HepG2 (cell line): ENCODE results near the gene CACNA1D. TPM values are rescaled to one million over a fixed set of nuclear protein-coding genes. Genes with fewer than 3 reads are reported as not detected.

Experiments used
- CBX5 ChIP-seq: sonication (generic); formaldehyde crosslinking; IDR thresholded peaks from 2 replicates; pipeline ENCODE4 v1.4.0; 2020; ENCODE audit warnings: missing genetic modification reagents, borderline replicate concordance
- ETV5 ChIP-seq: IDR thresholded peaks from 2 replicates; pipeline ENCODE4 v1.6.1; 2018; ENCODE audit warnings: missing biosample characterization, missing genetic modification reagents, inconsistent platforms, borderline replicate concordance
- GFI1 ChIP-seq: sonication (generic); formaldehyde crosslinking; IDR thresholded peaks from 2 replicates; pipeline ENCODE4 v1.5.0; 2020; ENCODE audit warnings: missing genetic modification reagents, mild to moderate bottlenecking, borderline replicate concordance
- GMEB2 ChIP-seq: IDR thresholded peaks from 2 replicates; pipeline ENCODE4 v1.6.1; 2016; ENCODE audit warnings: missing biosample characterization, missing genetic modification reagents, low read depth
- HCFC1 ChIP-seq: fragments of 150-350 bp; IDR thresholded peaks from 2 replicates; pipeline ENCODE4 v1.6.1; 2014; ENCODE audit warnings: low read depth, low read length
- KDM1A ChIP-seq: IDR thresholded peaks from 2 replicates; pipeline ENCODE4 v1.6.1; 2016; ENCODE audit warnings: missing compliant biosample characterization
- KDM4B ChIP-seq: sonication (generic); formaldehyde crosslinking; IDR thresholded peaks from 2 replicates; pipeline ENCODE4 v1.4.0; 2020; ENCODE audit warnings: missing genetic modification reagents
- MED13 ChIP-seq: sonication (generic); formaldehyde crosslinking; IDR thresholded peaks from 2 replicates; pipeline ENCODE4 v1.5.0; 2020; ENCODE audit warnings: missing genetic modification reagents
- PHF20 ChIP-seq: sonication (generic); formaldehyde crosslinking; IDR thresholded peaks from 2 replicates; pipeline ENCODE4 v1.5.0; 2020; ENCODE audit warnings: mild to moderate bottlenecking, missing genetic modification reagents
- PHF8 ChIP-seq: sonication (generic); formaldehyde crosslinking; IDR thresholded peaks from 2 replicates; pipeline ENCODE4 v1.5.0; 2020; ENCODE audit warnings: missing genetic modification reagents
- SALL2 ChIP-seq: sonication (generic); formaldehyde crosslinking; IDR thresholded peaks from 2 replicates; pipeline ENCODE4 v1.8.1; 2023; ENCODE audit warnings: mild to moderate bottlenecking, missing genetic modification reagents, inconsistent platforms
- SMARCC2 ChIP-seq: fragments of 450-650 bp; IDR thresholded peaks from 2 replicates; pipeline ENCODE4 v1.6.1; 2017; ENCODE audit warnings: antibody characterized with exemption, mild to moderate bottlenecking
- SOX13 ChIP-seq, 3 experiments: fragments of 450-650 bp in 1 of 3; sonication (generic) in 1 of 3; formaldehyde crosslinking in 1 of 3; IDR thresholded peaks in 2 of 3; conservative IDR thresholded peaks in 1 of 3; 2 replicates each; pipeline versions ENCODE4 v1.5.0 to v1.6.1; 2016 to 2020; ENCODE audit warnings: antibody characterized with exemption in 1 of 3, mild to moderate bottlenecking in 1 of 3, missing compliant biosample characterization in 1 of 3, missing genetic modification reagents in 1 of 3, moderate library complexity in 1 of 3
- TCF7 ChIP-seq: sonication (generic); IDR thresholded peaks from 2 replicates; pipeline ENCODE4 v1.6.1; 2016; ENCODE audit warnings: antibody characterized with exemption, low read depth
- ZFP1 ChIP-seq: IDR thresholded peaks from 2 replicates; pipeline ENCODE4 v1.6.1; 2016
- polyA plus RNA-seq, 8 experiments: library from polyadenylated mRNA; depleted of rRNA in 3 of 8; stranded (reverse) in 7 of 8; unstranded in 1 of 8; fragments of >200 nt; fragmentation: Illumina TruSeq in 4 of 8; extraction: Trizol in 4 of 8; gene quantifications; 2 replicates each; pipeline versions ENCODE4 v1.2.1 to v1.2.3, GENCODE V29; 2011 to 2016; ENCODE audit warnings: low read depth in 4 of 8, missing spikeins in 1 of 8, mixed read lengths in 1 of 8; ENCODE audit not compliant: insufficient read depth in 1 of 8
- total RNA-seq, 5 experiments: library from RNA; depleted of rRNA; stranded (reverse); fragments of >200 nt; fragmentation: Illumina TruSeq; extraction: Trizol; gene quantifications; 2 replicates each; pipeline ENCODE4 v1.2.3, GENCODE V29; 2016; ENCODE audit warnings: low read depth in 1 of 5
- TF ChIP-seq, protein P1 (sequence below): sonication (generic); formaldehyde crosslinking; IDR thresholded peaks from 2 replicates; pipeline ENCODE4 v1.8.0; 2022; ENCODE audit warnings: mild to moderate bottlenecking, missing genetic modification reagents; ENCODE audit not compliant: insufficient replicate concordance
- TF ChIP-seq, protein P2 (sequence below): sonication (generic); formaldehyde crosslinking; IDR thresholded peaks from 2 replicates; pipeline ENCODE4 v1.4.0; 2020; ENCODE audit warnings: missing genetic modification reagents, borderline replicate concordance
- TF ChIP-seq, protein P3 (sequence below): sonication (generic); formaldehyde crosslinking; IDR thresholded peaks from 2 replicates; pipeline ENCODE4 v1.5.0; 2020; ENCODE audit warnings: mild to moderate bottlenecking, missing genetic modification reagents

CACNA1D gene
- total and polyA plus RNA-seq, 2 of the 13 experiments (the other 11 are each of a cell fraction or from before 2014, with no cell fraction given), result 0.26 to 0.38 TPM

GRCh38 chr3:53842436-53843194 is 348.2 kb downstream of the CACNA1D start (continued):
- no peak for TF ChIP-seq KDM1A (CRISPR knock-in tag)
- no peak for TF ChIP-seq HCFC1
- TF ChIP-seq CBX5 (CRISPR knock-in tag), result 0 out of 2 replicates have a peak, but pooled peaks have one; percentile 30
- peak; percentile 30; the same call in 1 of the 2 replicates for TF ChIP-seq PHF8 (CRISPR knock-in tag)
- TF ChIP-seq SALL2 (CRISPR knock-in tag), result peak; percentile 44; the same call in 1 of the 2 replicates
- no peak for TF ChIP-seq ZFP1 (CRISPR knock-in tag)
- TF ChIP-seq PHF20, result no peak
- TF ChIP-seq KDM4B, result peak; percentile 51; the same call in 1 of the 2 replicates
- peak; percentile 51; the same call in 1 of the 2 replicates for TF ChIP-seq ETV5 (CRISPR knock-in tag)
- peak; percentile 32; the same call in 1 of the 2 replicates for TF ChIP-seq TCF7
- TF ChIP-seq, protein P1, sequence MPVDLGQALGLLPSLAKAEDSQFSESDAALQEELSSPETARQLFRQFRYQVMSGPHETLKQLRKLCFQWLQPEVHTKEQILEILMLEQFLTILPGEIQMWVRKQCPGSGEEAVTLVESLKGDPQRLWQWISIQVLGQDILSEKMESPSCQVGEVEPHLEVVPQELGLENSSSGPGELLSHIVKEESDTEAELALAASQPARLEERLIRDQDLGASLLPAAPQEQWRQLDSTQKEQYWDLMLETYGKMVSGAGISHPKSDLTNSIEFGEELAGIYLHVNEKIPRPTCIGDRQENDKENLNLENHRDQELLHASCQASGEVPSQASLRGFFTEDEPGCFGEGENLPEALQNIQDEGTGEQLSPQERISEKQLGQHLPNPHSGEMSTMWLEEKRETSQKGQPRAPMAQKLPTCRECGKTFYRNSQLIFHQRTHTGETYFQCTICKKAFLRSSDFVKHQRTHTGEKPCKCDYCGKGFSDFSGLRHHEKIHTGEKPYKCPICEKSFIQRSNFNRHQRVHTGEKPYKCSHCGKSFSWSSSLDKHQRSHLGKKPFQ, result peak; percentile 4
- 0 out of 2 replicates have a peak, but pooled peaks have one; percentile 59 for TF ChIP-seq MED13 (CRISPR knock-in tag)
- peak; percentile 33; the same call in 1 of the 2 replicates for TF ChIP-seq GFI1 (CRISPR knock-in tag)
- TF ChIP-seq SMARCC2, result no peak
- TF ChIP-seq SOX13 (IDR thresholded peaks at IDR 0.05), result peak; percentile 83
- peak in 1 of 2 experiments; percentile 92; a peak in 2 of 4 replicates for TF ChIP-seq SOX13 (CRISPR knock-in tag; conservative IDR thresholded peaks at IDR 0.05 in 1 of 2, IDR thresholded peaks at IDR 0.05 in 1 of 2)
- TF ChIP-seq, protein P2, sequence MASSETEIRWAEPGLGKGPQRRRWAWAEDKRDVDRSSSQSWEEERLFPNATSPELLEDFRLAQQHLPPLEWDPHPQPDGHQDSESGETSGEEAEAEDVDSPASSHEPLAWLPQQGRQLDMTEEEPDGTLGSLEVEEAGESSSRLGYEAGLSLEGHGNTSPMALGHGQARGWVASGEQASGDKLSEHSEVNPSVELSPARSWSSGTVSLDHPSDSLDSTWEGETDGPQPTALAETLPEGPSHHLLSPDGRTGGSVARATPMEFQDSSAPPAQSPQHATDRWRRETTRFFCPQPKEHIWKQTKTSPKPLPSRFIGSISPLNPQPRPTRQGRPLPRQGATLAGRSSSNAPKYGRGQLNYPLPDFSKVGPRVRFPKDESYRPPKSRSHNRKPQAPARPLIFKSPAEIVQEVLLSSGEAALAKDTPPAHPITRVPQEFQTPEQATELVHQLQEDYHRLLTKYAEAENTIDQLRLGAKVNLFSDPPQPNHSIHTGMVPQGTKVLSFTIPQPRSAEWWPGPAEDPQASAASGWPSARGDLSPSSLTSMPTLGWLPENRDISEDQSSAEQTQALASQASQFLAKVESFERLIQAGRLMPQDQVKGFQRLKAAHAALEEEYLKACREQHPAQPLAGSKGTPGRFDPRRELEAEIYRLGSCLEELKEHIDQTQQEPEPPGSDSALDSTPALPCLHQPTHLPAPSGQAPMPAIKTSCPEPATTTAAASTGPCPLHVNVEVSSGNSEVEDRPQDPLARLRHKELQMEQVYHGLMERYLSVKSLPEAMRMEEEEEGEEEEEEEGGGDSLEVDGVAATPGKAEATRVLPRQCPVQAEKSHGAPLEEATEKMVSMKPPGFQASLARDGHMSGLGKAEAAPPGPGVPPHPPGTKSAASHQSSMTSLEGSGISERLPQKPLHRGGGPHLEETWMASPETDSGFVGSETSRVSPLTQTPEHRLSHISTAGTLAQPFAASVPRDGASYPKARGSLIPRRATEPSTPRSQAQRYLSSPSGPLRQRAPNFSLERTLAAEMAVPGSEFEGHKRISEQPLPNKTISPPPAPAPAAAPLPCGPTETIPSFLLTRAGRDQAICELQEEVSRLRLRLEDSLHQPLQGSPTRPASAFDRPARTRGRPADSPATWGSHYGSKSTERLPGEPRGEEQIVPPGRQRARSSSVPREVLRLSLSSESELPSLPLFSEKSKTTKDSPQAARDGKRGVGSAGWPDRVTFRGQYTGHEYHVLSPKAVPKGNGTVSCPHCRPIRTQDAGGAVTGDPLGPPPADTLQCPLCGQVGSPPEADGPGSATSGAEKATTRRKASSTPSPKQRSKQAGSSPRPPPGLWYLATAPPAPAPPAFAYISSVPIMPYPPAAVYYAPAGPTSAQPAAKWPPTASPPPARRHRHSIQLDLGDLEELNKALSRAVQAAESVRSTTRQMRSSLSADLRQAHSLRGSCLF (CRISPR knock-in tag), result 0 out of 2 replicates have a peak, but pooled peaks have one; percentile 16
- TF ChIP-seq GMEB2 (CRISPR knock-in tag), result no peak
- TF ChIP-seq, protein P3, sequence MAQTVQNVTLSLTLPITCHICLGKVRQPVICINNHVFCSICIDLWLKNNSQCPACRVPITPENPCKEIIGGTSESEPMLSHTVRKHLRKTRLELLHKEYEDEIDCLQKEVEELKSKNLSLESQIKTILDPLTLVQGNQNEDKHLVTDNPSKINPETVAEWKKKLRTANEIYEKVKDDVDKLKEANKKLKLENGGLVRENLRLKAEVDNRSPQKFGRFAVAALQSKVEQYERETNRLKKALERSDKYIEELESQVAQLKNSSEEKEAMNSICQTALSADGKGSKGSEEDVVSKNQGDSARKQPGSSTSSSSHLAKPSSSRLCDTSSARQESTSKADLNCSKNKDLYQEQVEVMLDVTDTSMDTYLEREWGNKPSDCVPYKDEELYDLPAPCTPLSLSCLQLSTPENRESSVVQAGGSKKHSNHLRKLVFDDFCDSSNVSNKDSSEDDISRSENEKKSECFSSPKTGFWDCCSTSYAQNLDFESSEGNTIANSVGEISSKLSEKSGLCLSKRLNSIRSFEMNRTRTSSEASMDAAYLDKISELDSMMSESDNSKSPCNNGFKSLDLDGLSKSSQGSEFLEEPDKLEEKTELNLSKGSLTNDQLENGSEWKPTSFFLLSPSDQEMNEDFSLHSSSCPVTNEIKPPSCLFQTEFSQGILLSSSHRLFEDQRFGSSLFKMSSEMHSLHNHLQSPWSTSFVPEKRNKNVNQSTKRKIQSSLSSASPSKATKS (CRISPR knock-in tag), result peak; percentile 4; the same call in 1 of the 2 replicates
